Type B pancreatic cell (in vitro differentiated cells): ENCODE data around the gene WDR37. TPM values are rescaled to one million over a fixed set of nuclear protein-coding genes. Genes with fewer than 3 reads are reported as not detected.

Experiments used
- DNase-seq: peaks from one replicate; pipeline ENCODE4 v3.0.0; 2021; ENCODE audit warnings: mixed read lengths; ENCODE audit not compliant: unreplicated experiment; ENCODE audit errors: extremely low spot score
- H3K27ac Mint-ChIP-seq: 2 replicates; pipeline ENCODE4 v1.8.0; 2021; ENCODE audit warnings: mild to moderate bottlenecking, mixed read lengths
- H3K27me3 Mint-ChIP-seq: 2 replicates; pipeline ENCODE4 v1.8.0; 2021; ENCODE audit warnings: mixed read lengths
- H3K36me3 Mint-ChIP-seq: 2 replicates; pipeline ENCODE4 v1.8.0; 2021; ENCODE audit warnings: mixed read lengths
- H3K4me1 Mint-ChIP-seq: one replicate; pipeline ENCODE4 v1.8.0; 2021; ENCODE audit warnings: mixed read lengths; ENCODE audit not compliant: unreplicated experiment
- H3K4me3 Mint-ChIP-seq: 2 replicates; pipeline ENCODE4 v1.8.0; 2021; ENCODE audit warnings: mild to moderate bottlenecking, mixed read lengths
- H3K9me3 Mint-ChIP-seq: 2 replicates; pipeline ENCODE4 v1.8.0; 2021; ENCODE audit warnings: mixed read lengths
- CTCF ChIP-seq: fragments of 200-600 bp; sonication (generic); conservative IDR thresholded peaks from 2 replicates; pipeline ENCODE4 v1.5.0; 2021; ENCODE audit warnings: antibody characterized with exemption, mild to moderate bottlenecking
- total RNA-seq: library from RNA; stranded (reverse); gene quantifications from 2 replicates; pipeline ENCODE4 v1.2.1, GENCODE V29; 2021; ENCODE audit warnings: low replicate concordance

The WDR37 gene
- total RNA-seq, 1 donor from 2014 or later: 16.2 TPM

DNA sequence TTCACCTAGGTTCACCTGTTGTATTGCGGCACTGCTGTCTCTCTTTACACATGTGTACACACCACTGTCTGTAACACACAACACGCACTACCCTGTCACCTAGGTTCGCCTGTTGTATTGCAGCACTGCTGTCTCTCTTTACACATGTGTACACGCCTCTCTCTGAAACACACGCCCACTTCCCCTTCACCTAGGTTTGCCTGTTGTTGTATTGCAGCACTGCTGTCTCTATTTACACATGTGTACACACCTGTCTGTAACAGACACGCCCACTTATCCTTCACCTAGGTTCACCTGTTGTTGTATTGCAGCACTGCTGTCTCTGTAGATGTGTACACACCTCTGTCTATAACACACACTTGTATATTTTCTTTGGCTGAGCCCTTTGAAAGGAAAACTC, 51.5 kb downstream of the WDR37 start:
- peak overlapping the region; percentile 57 for H3K27ac Mint-ChIP-seq
- no peak overlapping the region for H3K4me3 Mint-ChIP-seq
- H3K27me3 Mint-ChIP-seq: no peaks in the 10 kb centered on the region
- no peak for TF ChIP-seq CTCF
- no peak for DNase-seq
- peaks cover 4% of the 10 kb centered on the region for H3K9me3 Mint-ChIP-seq
- H3K36me3 Mint-ChIP-seq: peaks cover 65% of the 10 kb centered on the region
- H3K4me1 Mint-ChIP-seq: peaks cover 15% of the 10 kb centered on the region

DNA sequence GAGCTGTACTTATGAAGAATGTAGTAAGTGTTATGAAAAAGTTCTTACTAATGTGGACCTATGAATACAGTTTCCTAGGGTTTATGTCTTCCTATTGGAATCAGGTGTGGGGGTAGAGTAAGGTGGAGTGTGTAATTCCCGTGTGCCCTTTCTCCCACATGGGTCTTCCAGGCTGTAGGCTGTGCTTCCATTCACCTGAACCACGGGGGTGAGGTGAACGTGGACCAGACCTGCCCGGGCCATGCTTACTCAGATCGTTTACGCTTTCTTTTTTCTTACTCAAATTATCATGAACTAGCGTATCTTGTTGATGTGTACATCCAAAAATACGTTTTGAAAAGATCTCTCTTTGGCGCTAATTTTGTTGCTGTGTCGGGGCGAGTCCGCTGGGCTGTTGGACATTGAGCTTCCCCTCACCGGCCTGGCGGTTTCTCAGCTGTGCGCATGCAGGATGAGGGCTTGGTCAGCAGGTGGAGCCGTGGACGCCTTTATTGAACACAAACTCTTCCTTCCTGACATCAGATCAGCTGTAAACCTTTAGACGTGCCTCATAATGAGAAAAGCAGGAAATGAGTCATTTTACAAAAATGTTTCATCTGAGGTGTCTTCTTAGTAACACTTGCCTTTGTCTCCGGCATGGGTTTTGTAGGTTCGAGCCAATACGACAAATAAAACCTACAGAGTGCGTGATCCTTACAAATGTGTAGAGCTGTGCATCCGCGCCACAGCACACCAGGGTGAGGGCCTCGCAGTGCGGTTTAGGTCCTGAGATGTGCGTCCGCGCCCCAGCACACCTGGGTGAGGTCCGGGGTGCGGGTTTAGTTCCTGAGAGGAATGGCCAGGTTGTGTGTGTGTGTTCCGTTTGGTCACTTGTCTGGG, 53.8 kb downstream of the WDR37 start:
- DNase-seq: no peak
- Mint-ChIP-seq H3K27ac (peak overlapping the region; percentile 54), H3K36me3 (peaks cover 60% of the 10 kb centered on the region), H3K27me3 (no peaks in the 10 kb centered on the region), H3K9me3 (peaks cover 4% of the 10 kb centered on the region), H3K4me1 (peaks cover 15% of the 10 kb centered on the region), H3K4me3 (no peak overlapping the region)
- TF ChIP-seq CTCF: peak; percentile 86

GRCh38 chr10:1110674-1111119, 54.5 kb downstream of the WDR37 start:
- DNase-seq: no peak
- H3K4me3 Mint-ChIP-seq: no peak overlapping the region
- H3K36me3 Mint-ChIP-seq: peaks cover 62% of the 10 kb centered on the region
- no peak for TF ChIP-seq CTCF
- no peaks in the 10 kb centered on the region for H3K27me3 Mint-ChIP-seq
- H3K4me1 Mint-ChIP-seq: peaks cover 15% of the 10 kb centered on the region
- peaks cover 4% of the 10 kb centered on the region for H3K9me3 Mint-ChIP-seq
- H3K27ac Mint-ChIP-seq: peak overlapping the region; percentile 54

GRCh38 chr10:1114315-1114714, 58.1 kb downstream of the WDR37 start:
- Mint-ChIP-seq H3K27me3 (no peaks in the 10 kb centered on the region), H3K4me1 (peaks cover 10% of the 10 kb centered on the region), H3K36me3 (peaks cover 56% of the 10 kb centered on the region), H3K27ac (no peak overlapping the region), H3K9me3 (peaks cover 4% of the 10 kb centered on the region), H3K4me3 (no peak overlapping the region)
- TF ChIP-seq CTCF: no peak
- no peak for DNase-seq

GRCh38 chr10:1114719-1115606, 58.8 kb downstream of the WDR37 start:
- no peak overlapping the region for H3K4me3 Mint-ChIP-seq
- no peak for DNase-seq
- peaks cover 7% of the 10 kb centered on the region for H3K4me1 Mint-ChIP-seq
- H3K27ac Mint-ChIP-seq: peak overlapping the region; percentile 39
- H3K27me3 Mint-ChIP-seq: no peaks in the 10 kb centered on the region
- peaks cover 55% of the 10 kb centered on the region for H3K36me3 Mint-ChIP-seq
- no peak for TF ChIP-seq CTCF
- H3K9me3 Mint-ChIP-seq: peaks cover 2% of the 10 kb centered on the region
